ENCODE data around the gene RFLNA.

DNA sequence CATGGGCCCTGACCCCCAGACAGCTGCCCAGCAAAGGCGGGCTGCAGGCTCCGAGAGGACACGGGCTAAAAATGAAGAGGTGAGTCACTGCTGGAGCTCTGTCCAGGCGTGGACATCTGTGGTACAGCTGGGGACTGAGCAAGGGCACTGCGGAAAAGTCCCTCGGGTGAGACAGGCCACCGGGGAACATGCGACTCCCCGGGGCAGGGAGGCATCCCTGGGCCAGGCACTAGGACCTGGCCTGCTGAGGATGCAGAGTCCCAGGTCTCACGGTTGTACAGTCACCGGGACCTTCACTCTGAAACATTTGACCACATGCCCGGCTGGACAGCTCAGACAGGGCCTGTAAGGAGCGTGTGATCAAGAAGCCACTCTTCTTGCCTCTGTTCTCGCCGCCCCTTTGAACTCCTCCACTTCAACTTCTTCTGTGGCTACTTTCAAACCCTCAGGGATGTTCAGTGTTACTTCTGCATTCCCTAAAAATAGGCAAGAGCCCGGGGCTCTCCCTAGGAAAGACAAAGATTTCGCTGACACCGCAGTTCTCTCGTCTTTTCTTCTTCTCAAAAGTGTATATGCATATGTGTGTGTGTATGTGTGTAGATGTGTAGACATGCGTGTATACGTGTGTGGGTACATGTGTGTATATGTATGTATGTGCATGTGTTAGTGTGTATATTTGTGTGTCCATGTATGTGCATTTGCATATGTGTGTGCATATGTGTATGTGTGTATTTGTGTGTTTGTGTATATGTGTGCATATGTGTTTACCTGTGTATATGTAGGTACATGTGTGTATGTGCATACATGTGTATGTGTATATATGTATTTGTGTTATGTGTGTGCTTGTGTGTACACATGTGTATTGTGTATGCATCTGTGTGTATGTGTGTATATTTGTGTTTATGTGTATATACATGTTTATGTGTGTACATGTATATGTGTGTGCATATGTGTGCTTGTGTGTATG, 5.0 kb upstream of the RFLNA start:
- TF ChIP-seq CTCF (IDR thresholded peaks at IDR 0.05) (no peak), POLR2AphosphoS5 (IDR thresholded peaks at IDR 0.05) (no peak)

Data from suprapubic skin (tissue), 3 donors.